Cardiac muscle cell (in vitro differentiated cells and primary cell): ENCODE measurements around the gene CYGB. TPM values are rescaled to one million over a fixed set of nuclear protein-coding genes. Genes with fewer than 3 reads are reported as not detected.

ENCODE experiments used
- DNase-seq, 2 donors: peaks; one replicate each; pipeline versions ENCODE4 v3.0.0 to v3.0.0-alpha.2; 2010 to 2017; ENCODE audit warnings: low read depth in 1 of 2, low spot score in 1 of 2
- H3K27ac ChIP-seq: fragments of 200-600 bp; sonication (generic); 2 replicates; pipeline ENCODE4 v1.5.1; 2016
- H3K27me3 ChIP-seq: fragments of 200-600 bp; sonication (generic); 2 replicates; pipeline ENCODE4 v1.6.0; 2016; ENCODE audit warnings: control low read depth
- H3K36me3 ChIP-seq: fragments of 200-600 bp; sonication (generic); 2 replicates; pipeline ENCODE4 v1.5.1; 2016; ENCODE audit warnings: control low read depth
- H3K4me1 ChIP-seq: fragments of 200-600 bp; sonication (generic); 2 replicates; pipeline ENCODE4 v1.8.1; 2017; ENCODE audit warnings: low read depth, mild to moderate bottlenecking, mixed run types
- H3K4me3 ChIP-seq: fragments of 200-600 bp; sonication (generic); 2 replicates; pipeline ENCODE4 v1.5.1; 2016; ENCODE audit warnings: mild to moderate bottlenecking
- H3K9me3 ChIP-seq: fragments of 200-600 bp; sonication (generic); 2 replicates; pipeline ENCODE4 v1.5.1; 2017; ENCODE audit warnings: low read depth, mild to moderate bottlenecking, control low read depth
- CTCF ChIP-seq: IDR thresholded peaks from 2 replicates; pipeline ENCODE4 v1.5.1; 2012; ENCODE audit warnings: low read depth, mild to moderate bottlenecking, low read length
- polyA plus RNA-seq: library from polyadenylated mRNA; unstranded; fragments of >200 nt; fragmentation: Nextera tagmentation; extraction: Ambion mirVana; gene quantifications from 2 replicates; pipeline ENCODE4 v1.2.1, GENCODE V29; 2016
- total RNA-seq: library from RNA; depleted of rRNA; stranded (reverse); fragments of >200 nt; gene quantifications from 2 replicates; pipeline ENCODE4 v1.2.3, GENCODE V29; 2016

Gene CYGB
- total and polyA plus RNA-seq, 2 experiments from 2014 or later, result 7.4 to 11.9 TPM

GRCh38 chr17:76540381-76541300 is 3.1 kb upstream of the CYGB start:
- TF ChIP-seq CTCF, result peak; percentile 22
- Histone ChIP-seq H3K27ac (no peak overlapping the region), H3K27me3 (peaks cover 31% of the 10 kb centered on the region)

GRCh38 chr17:76539631-76540271 is 2.2 kb upstream of the CYGB start, which contains the start of gene PRCD:
TSS of gene PRCD (plus strand) at chr17:76540044. CDS start at chr17:76540142, 98 bp downstream.
- no peaks in the 10 kb centered on the region for H3K36me3 ChIP-seq
- H3K4me3 ChIP-seq, result peak within 1 kb of the TSS; percentile 8
- peaks cover 31% of the 10 kb centered on the region for H3K27me3 ChIP-seq
- TF ChIP-seq CTCF, result no peak
- no peaks in the 10 kb centered on the region for H3K9me3 ChIP-seq
- DNase-seq, result no peak
- H3K27ac ChIP-seq, result no peak within 1 kb of the TSS
- H3K4me1 ChIP-seq, result peaks cover 30% of the 10 kb centered on the region

More at GRCh38 chr17:76540381-76541300, 3.1 kb upstream of the CYGB start:
- Histone ChIP-seq H3K36me3 (no peaks in the 10 kb centered on the region), H3K4me3 (peak overlapping the region; percentile 8), H3K9me3 (no peaks in the 10 kb centered on the region), H3K4me1 (peaks cover 24% of the 10 kb centered on the region)
- DNase-seq, result peak; percentile 96 to 97

- H3K27me3 ChIP-seq, result peaks cover 31% of the 10 kb centered on the region
- H3K4me3 ChIP-seq, result no peak overlapping the region
Observed at GRCh38 chr17:76538941-76539570, 1.5 kb upstream of the CYGB start.

GRCh38 chr17:76538281-76538931 is 897 bp upstream of the CYGB start:
- peaks cover 21% of the 10 kb centered on the region for H3K4me1 ChIP-seq

More at GRCh38 chr17:76538941-76539570, 1.5 kb upstream of the CYGB start:
- no peak for DNase-seq
- Histone ChIP-seq H3K4me1 (peaks cover 27% of the 10 kb centered on the region), H3K9me3 (no peaks in the 10 kb centered on the region), H3K27ac (no peak overlapping the region), H3K36me3 (no peaks in the 10 kb centered on the region)
- TF ChIP-seq CTCF, result no peak

More at GRCh38 chr17:76538281-76538931, 897 bp upstream of the CYGB start:
- Histone ChIP-seq H3K9me3 (no peaks in the 10 kb centered on the region), H3K27me3 (peaks cover 31% of the 10 kb centered on the region), H3K36me3 (no peaks in the 10 kb centered on the region), H3K4me3 (peak overlapping the region; percentile 42), H3K27ac (no peak overlapping the region)
- TF ChIP-seq CTCF, result no peak
- DNase-seq, result no peak
